GM12873 (cell line): ENCODE data around the gene GPLD1.

Experiments used
- TF ChIP-seq, protein P1 (sequence below): IDR thresholded peaks from 2 replicates; pipeline ENCODE4 v1.5.1; 2012; ENCODE audit warnings: low read depth, mild to moderate bottlenecking, moderate library complexity, low read length, control low read depth; ENCODE audit not compliant: insufficient read depth; ENCODE audit errors: missing control alignments

Gene GPLD1

DNA sequence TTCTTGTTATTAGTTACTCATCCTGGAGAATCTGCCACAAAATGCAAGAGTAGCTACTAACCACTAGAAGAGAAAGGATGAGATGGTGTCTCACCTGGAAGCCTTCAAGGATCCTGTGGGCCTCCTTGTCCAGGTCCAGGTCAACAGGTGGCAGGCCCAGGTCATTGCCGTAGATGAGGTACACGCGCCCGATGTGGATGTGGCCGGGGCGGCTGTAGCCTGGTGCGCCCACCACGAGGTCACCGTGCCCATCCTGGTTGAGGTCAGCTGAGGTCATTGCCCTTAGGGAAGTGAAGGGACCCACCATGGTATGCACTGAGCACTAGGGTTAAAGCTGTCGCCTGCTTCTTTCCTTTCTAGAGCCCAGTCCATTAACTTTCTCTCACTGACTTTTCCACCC is 35.5 kb downstream of the GPLD1 start:
- TF ChIP-seq, protein P1, sequence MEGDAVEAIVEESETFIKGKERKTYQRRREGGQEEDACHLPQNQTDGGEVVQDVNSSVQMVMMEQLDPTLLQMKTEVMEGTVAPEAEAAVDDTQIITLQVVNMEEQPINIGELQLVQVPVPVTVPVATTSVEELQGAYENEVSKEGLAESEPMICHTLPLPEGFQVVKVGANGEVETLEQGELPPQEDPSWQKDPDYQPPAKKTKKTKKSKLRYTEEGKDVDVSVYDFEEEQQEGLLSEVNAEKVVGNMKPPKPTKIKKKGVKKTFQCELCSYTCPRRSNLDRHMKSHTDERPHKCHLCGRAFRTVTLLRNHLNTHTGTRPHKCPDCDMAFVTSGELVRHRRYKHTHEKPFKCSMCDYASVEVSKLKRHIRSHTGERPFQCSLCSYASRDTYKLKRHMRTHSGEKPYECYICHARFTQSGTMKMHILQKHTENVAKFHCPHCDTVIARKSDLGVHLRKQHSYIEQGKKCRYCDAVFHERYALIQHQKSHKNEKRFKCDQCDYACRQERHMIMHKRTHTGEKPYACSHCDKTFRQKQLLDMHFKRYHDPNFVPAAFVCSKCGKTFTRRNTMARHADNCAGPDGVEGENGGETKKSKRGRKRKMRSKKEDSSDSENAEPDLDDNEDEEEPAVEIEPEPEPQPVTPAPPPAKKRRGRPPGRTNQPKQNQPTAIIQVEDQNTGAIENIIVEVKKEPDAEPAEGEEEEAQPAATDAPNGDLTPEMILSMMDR, result no peak

DNA sequence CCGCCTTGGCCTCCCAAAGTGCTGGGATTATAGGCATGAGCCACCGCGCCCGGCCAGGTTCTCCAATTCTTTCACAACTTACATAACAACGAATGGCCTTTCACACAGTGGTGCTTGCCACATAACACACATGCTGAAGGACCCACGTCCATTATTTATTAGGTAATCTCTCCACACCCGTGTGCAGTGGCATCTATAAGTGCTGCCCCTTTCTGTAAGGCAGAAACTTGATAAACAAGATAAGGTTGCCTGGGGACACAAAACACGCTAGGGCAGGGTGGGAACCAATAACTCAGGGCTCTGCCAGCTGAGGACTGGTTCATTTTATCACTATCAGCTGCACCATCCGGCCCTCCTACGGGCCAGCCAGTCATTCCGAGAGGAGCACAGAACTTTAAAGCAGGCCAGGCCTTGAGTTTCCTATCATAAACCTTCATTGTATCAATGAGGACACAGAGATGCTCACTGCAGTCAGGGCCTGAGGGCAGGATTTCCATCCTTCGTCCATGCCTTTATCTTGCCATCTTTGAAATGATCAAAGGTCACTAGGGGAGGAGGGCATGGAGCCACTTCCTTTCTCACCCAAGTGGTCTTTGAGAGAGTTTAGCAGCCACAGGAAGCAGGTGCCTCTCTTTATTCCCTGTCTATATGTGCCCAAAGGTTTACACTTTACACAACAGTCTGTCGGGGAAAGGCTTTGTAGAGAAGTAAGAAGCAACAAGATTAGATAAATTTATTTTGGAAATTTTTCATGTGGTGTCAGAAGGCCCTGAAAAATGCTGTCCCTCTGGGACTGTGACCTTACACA is 37.6 kb downstream of the GPLD1 start:
- TF ChIP-seq, protein P1, result no peak

DNA sequence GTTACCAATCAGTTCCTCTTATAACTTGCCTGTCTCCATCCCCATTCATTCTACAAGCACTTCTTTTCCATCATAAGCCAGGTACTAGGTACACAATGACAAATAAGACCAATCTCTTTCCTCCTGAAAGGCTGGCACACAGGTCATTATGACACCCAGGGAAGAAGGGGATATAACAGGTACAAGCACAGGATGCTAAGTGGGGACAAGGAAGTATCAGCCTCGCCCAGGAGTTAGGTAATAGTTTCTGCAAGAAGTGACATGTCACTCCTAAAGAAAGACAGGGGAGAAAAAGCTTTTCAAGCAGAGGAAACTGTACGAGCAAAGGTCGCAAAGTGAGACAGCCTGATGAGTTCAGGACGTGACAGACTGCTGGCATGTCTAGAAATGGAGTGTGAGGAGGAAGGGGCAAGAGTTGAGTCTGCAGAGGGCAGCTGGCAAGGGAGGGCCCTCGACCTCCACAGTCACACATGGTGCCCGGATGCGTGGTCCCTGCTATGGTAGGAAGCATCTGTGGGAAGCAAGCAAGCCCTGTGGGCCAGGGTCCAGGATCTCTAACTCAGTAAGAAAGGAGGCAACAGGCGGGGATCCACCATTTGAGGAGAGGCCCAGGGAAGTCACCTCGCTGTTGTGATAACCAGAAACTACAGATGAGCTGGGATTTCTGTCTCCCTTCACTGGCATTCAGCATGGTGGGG is 40.4 kb downstream of the GPLD1 start:
- TF ChIP-seq, protein P1, result no peak

DNA sequence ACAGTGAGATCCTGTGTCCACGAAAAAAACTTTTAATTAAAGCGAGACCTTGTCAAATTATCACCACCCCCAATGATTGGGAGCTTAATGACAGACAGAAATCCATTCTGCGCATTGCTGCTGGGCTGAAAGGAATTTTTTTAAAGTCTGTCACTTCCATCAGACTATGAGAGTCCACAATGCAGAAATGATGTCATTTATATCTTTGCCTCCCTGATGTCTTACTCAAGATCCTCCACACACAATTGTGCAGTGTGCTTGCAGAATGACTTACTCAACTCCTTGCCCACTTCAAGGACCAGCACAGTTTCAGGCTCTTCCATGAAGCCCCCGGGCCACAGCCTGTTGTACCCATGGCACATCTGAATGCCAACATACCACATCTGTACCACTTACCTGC is 41.0 kb downstream of the GPLD1 start:
- TF ChIP-seq, protein P1, result no peak

DNA sequence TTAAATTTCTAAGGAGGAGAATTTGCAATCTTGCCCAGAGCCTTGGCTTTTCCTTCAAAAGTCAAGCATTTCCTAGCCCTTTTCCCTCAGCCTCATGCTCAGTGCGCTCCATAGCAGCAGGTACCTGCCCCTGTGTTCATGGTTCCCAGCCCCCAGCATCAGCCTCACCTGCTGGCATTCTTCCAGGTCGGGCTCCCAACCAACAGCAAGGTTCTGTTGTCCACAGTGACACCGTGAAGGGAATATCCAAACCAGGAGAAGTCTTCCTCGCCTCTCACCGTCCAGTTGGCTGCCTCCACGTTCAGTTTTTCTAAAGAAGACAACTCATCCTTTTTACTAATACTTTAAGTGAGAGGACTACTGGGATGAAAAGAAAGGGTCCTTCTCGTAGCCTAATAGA is 42.7 kb downstream of the GPLD1 start:
- TF ChIP-seq, protein P1, result no peak

DNA sequence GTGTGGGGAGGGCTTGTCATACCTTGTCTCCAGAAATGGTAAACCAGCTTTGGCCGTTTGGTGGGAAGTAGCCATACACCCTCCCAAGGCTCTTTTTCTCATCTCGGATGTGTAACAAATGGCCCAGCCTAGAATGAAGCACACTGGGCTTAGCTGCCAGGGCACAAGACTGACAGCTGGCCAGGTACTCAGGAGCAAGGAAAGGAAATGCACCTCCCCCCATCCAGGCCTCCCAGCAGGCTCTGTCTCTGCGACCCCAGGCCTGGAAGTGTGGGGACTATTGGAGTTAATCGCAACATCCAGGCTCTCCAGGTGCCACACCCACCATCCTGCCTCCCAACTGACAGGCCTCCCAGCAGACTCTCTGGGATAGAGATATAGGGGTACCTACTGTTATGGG is 43.7 kb downstream of the GPLD1 start:
- TF ChIP-seq, protein P1, result no peak

DNA sequence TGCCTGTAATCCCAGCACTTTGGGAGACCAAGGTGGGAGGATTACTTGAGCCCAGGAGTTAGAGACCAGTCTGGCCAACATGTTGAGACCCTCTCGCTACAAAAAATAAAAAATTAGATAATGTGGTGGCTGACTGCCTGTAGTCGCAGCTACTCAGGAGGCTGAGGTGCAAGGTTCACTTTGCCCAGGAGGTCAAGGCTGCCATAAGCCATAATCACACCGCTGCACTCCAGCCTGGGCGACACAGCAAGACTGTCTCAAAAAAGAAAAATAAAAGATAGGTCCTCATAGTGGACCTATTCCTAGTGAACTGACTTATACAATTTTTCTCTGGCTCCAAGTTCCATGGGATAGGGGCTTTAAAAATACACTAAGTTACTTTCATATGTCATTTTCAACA is 44.8 kb downstream of the GPLD1 start:
- TF ChIP-seq, protein P1, result no peak
